Measurements from ENCODE around the gene MYMK.
A peak's percentile ranks its signal among the peaks of the same experiment; 100 is the strongest.

The MYMK gene

GRCh38 chr9:133537257-133537656, 12.5 kb upstream of the MYMK start:
- TF ChIP-seq CTCF (IDR thresholded peaks at IDR 0.05): no peak

GRCh38 chr9:133536536-133536935, 11.8 kb upstream of the MYMK start:
- no peak for TF ChIP-seq CTCF (IDR thresholded peaks at IDR 0.05)

- TF ChIP-seq CTCF (IDR thresholded peaks at IDR 0.05): no peak
These were observed 11.3 kb upstream of the MYMK start for GRCh38 chr9:133536080-133536479.

GRCh38 chr9:133535306-133535877, 10.6 kb upstream of the MYMK start:
- TF ChIP-seq CTCF (IDR thresholded peaks at IDR 0.05): no peak

- TF ChIP-seq CTCF (IDR thresholded peaks at IDR 0.05): no peak
These were observed 9.9 kb upstream of the MYMK start, which contains the start of gene ADAMTSL2 for GRCh38 chr9:133534346-133535291. ADAMTSL2 (plus strand) TSS chr9:133534704; CDS start chr9:133536713, 2,009 bp downstream.

GRCh38 chr9:133533857-133534256, 9.1 kb upstream of the MYMK start:
- TF ChIP-seq CTCF (IDR thresholded peaks at IDR 0.05): no peak

GRCh38 chr9:133532937-133533668, 8.3 kb upstream of the MYMK start:
- peak; percentile 70 for TF ChIP-seq CTCF (IDR thresholded peaks at IDR 0.05)

All from LNCAP (cell line).